ENCODE measurements around the gene DDO.

DNA sequence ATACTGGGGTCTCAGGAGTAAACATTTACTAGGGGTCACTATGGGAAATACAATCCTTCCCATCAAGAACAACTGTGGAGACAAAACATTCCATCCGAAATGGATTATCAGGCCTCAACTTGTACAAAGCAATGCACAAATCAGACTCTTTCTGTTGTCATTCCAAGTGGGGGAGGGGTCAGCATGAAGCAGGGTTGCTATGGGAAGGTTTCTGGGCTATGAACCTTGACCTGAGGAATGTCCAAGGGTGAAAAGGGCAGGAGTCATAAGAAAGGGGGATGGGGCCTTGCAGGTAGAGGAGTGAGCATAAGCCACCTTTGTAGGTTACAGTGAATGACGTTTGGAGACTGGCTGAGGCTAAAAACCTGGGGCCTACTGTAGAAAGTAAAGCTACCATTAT is 60.4 kb downstream of the DDO start:
- TF ChIP-seq, protein P1, sequence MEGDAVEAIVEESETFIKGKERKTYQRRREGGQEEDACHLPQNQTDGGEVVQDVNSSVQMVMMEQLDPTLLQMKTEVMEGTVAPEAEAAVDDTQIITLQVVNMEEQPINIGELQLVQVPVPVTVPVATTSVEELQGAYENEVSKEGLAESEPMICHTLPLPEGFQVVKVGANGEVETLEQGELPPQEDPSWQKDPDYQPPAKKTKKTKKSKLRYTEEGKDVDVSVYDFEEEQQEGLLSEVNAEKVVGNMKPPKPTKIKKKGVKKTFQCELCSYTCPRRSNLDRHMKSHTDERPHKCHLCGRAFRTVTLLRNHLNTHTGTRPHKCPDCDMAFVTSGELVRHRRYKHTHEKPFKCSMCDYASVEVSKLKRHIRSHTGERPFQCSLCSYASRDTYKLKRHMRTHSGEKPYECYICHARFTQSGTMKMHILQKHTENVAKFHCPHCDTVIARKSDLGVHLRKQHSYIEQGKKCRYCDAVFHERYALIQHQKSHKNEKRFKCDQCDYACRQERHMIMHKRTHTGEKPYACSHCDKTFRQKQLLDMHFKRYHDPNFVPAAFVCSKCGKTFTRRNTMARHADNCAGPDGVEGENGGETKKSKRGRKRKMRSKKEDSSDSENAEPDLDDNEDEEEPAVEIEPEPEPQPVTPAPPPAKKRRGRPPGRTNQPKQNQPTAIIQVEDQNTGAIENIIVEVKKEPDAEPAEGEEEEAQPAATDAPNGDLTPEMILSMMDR (IDR thresholded peaks at IDR 0.05; ENCODE audit: poor library complexity, severe bottlenecking), result no peak
- TF ChIP-seq EZH2 (IDR thresholded peaks at IDR 0.05; ENCODE audit: borderline replicate concordance, insufficient read depth, low read length, poor library complexity, severe bottlenecking) (no peak), POLR2AphosphoS5 (IDR thresholded peaks at IDR 0.05) (no peak), MXI1 (conservative IDR thresholded peaks at IDR 0.05; ENCODE audit: poor library complexity, severe bottlenecking) (no peak), EP300 (conservative IDR thresholded peaks at IDR 0.05; ENCODE audit: poor library complexity, severe bottlenecking) (no peak), TAF1 (IDR thresholded peaks at IDR 0.05; ENCODE audit: low read depth) (no peak)
- TF ChIP-seq, protein P2, sequence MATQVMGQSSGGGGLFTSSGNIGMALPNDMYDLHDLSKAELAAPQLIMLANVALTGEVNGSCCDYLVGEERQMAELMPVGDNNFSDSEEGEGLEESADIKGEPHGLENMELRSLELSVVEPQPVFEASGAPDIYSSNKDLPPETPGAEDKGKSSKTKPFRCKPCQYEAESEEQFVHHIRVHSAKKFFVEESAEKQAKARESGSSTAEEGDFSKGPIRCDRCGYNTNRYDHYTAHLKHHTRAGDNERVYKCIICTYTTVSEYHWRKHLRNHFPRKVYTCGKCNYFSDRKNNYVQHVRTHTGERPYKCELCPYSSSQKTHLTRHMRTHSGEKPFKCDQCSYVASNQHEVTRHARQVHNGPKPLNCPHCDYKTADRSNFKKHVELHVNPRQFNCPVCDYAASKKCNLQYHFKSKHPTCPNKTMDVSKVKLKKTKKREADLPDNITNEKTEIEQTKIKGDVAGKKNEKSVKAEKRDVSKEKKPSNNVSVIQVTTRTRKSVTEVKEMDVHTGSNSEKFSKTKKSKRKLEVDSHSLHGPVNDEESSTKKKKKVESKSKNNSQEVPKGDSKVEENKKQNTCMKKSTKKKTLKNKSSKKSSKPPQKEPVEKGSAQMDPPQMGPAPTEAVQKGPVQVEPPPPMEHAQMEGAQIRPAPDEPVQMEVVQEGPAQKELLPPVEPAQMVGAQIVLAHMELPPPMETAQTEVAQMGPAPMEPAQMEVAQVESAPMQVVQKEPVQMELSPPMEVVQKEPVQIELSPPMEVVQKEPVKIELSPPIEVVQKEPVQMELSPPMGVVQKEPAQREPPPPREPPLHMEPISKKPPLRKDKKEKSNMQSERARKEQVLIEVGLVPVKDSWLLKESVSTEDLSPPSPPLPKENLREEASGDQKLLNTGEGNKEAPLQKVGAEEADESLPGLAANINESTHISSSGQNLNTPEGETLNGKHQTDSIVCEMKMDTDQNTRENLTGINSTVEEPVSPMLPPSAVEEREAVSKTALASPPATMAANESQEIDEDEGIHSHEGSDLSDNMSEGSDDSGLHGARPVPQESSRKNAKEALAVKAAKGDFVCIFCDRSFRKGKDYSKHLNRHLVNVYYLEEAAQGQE (IDR thresholded peaks at IDR 0.05; ENCODE audit: borderline replicate concordance), result no peak

All from neural cell (in vitro differentiated cells).